ENCODE measurements around the gene HSPE1. TPM values are rescaled to one million over a fixed set of nuclear protein-coding genes. Genes with fewer than 3 reads are reported as not detected.
"Not testable (repeated sequence)": the region's sequence is repeated elsewhere in the genome, so short reads cannot be mapped to it uniquely, and the experiment has no call there.

The HSPE1 gene
- total RNA-seq (2022) (380 and 454 TPM in 2 replicates), Bru-seq, nascent RNA (percentile 98 among the genes with signal in this experiment), BruChase-seq, experiment 1, labeled RNA remaining after a 6-hour chase (percentile 100 among the genes with signal in this experiment), BruChase-seq, experiment 2, labeled RNA remaining after a 2-hour chase (percentile 99 among the genes with signal in this experiment)
- long read RNA-seq, transcript HSPE1-201 (4 exons, 950 nt) = major isoform, 1,159 of 1,221 reads
- long read RNA-seq, partial matches to known transcripts = 43 of 1,221 reads
- long read RNA-seq, other reads (novel, unspliced or antisense) = 13 of 1,221 reads

DNA sequence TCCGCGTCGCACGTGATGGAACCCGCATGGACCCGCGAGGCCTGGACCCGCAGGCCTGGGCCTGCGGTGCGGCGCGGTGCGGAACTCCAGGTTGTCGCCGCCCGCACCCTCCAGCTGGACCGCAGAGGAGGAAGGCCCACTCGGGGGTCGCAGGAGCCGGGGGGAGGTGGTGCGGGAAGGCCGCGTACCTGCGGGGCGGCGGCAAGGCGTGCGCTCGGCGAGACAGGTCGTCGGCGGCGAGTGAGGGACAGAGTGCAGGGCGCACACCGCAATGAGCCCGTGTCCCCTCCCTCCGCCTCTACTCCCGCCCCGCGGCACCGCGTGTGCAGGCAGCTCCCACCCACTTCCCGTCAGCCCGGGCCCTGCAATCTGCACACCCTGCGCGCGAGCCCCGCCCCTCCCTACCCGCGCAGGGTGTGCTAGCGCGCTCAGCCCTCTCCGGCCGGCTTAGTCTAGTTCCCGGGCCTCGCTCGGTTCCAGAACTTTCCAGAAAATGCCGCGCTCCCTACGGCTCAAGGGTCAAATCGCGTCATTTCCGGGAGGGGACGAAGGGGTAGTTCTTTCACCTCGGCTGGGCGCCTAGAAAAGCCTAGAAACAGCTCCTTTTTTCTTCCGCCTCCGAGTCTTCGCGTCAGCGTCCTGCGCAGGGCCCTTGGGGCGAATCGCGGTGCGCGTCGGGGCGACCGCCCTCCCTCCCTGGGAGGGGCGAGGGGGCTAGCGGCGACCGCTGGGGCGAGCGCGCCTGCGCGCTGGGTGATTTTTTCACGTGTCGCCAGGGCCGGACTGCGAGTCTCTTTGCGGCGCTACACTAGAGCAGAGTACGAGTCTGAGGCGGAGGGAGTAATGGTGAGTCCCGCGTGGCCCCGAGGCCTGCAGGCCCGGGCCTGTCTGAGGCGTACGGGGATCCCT, at the start of gene HSPE1, which contains the start of gene HSPD1:
Gene HSPE1, plus strand, starts transcription at position 786 of the 909 bp plus-strand sequence. Its CDS starts 58 bp downstream, at position 844.
Gene HSPD1, minus strand, starts transcription at position 247 of the 909 bp plus-strand sequence. CDS start 992 bp downstream, outside the sequence.
- H3K36me3 Mint-ChIP-seq (ENCODE audit: insufficient read depth, unreplicated experiment) = peaks cover 100% of the 10 kb centered on the region
- H3K9me3 Mint-ChIP-seq (ENCODE audit: low read depth, unreplicated experiment) = no peaks in the 10 kb centered on the region
- no peaks in the 10 kb centered on the region for H3K27me3 Mint-ChIP-seq (ENCODE audit: unreplicated experiment)
- H3K4me1 Mint-ChIP-seq (ENCODE audit: low read depth, unreplicated experiment) = peaks cover 17% of the 10 kb centered on the region
- TF ChIP-seq, protein P1, sequence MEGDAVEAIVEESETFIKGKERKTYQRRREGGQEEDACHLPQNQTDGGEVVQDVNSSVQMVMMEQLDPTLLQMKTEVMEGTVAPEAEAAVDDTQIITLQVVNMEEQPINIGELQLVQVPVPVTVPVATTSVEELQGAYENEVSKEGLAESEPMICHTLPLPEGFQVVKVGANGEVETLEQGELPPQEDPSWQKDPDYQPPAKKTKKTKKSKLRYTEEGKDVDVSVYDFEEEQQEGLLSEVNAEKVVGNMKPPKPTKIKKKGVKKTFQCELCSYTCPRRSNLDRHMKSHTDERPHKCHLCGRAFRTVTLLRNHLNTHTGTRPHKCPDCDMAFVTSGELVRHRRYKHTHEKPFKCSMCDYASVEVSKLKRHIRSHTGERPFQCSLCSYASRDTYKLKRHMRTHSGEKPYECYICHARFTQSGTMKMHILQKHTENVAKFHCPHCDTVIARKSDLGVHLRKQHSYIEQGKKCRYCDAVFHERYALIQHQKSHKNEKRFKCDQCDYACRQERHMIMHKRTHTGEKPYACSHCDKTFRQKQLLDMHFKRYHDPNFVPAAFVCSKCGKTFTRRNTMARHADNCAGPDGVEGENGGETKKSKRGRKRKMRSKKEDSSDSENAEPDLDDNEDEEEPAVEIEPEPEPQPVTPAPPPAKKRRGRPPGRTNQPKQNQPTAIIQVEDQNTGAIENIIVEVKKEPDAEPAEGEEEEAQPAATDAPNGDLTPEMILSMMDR (IDR thresholded peaks at IDR 0.05; ENCODE audit: unreplicated experiment) = no peak
- intact Hi-C loops (cut with micrococcal nuclease; ENCODE audit: unreplicated experiment) = loop anchor here (1.0 to 5.0 kb wide), 2 partner anchors 207 to 279 kb away; partner anchors contain the start of gene MARS2
- peak; percentile 98 for DNase-seq
- H3K27ac Mint-ChIP-seq (ENCODE audit: unreplicated experiment) = peak within 1 kb of the TSS; percentile 95
- CTCF ChIA-PET = interaction anchor here (0.7 to 1.3 kb wide), 8 partner anchors 13 to 282 kb away, joined by 3 to 12 read pairs (median 3); partner anchors contain the start of genes COQ10B, MARS2, MOB4 and SF3B1
- peak within 1 kb of the TSS; percentile 84 for H3K4me3 Mint-ChIP-seq (ENCODE audit: low read depth, unreplicated experiment)
- no TSS peak for BruUV-seq (replicated peaks)

- Mint-ChIP-seq H3K27me3 (ENCODE audit: unreplicated experiment) (no peaks in the 10 kb centered on the region), H3K4me1 (ENCODE audit: low read depth, unreplicated experiment) (peaks cover 9% of the 10 kb centered on the region), H3K36me3 (ENCODE audit: insufficient read depth, unreplicated experiment) (peaks cover 23% of the 10 kb centered on the region), H3K27ac (ENCODE audit: unreplicated experiment) (no peak overlapping the region), H3K4me3 (ENCODE audit: low read depth, unreplicated experiment) (no peak overlapping the region), H3K9me3 (ENCODE audit: low read depth, unreplicated experiment) (no peaks in the 10 kb centered on the region)
- CTCF ChIA-PET = no interaction called here
- TF ChIP-seq, protein P1 (IDR thresholded peaks at IDR 0.05; ENCODE audit: unreplicated experiment) = no peak
- intact Hi-C loops (cut with micrococcal nuclease; ENCODE audit: unreplicated experiment) = no loop called here
- DNase-seq = no peak
- BruUV-seq (replicated peaks) = no TSS peak
Measured at GRCh38 chr2:197450465-197450864, 49.7 kb upstream of the HSPE1 start.

DNA sequence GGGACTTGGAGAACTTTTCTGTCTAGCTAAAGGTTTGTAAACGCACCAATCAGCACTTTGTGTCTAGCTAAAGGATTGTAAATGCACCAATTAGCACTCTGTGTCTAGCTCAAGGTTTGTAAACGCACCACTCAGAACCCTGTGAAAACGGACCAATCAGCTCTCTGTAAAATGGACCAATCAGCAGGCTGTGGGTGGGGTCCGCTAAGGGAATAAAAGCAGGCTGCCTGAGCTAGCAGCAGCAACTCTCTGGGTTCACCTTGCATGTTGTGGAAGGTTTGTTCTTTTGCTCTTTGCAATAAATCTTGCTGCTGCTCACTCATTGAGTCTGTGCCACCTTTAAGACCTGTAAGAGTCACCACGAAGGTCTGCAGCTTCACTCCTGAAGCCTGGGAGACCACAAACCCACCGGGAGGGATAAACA, 49.2 kb upstream of the HSPE1 start:
- DNase-seq, CTCF ChIA-PET: not testable (repeated sequence)

GRCh38 chr2:197452754-197453122, 47.4 kb upstream of the HSPE1 start:
- Mint-ChIP-seq H3K27me3 (ENCODE audit: unreplicated experiment) (no peaks in the 10 kb centered on the region), H3K36me3 (ENCODE audit: insufficient read depth, unreplicated experiment) (peaks cover 23% of the 10 kb centered on the region), H3K4me3 (ENCODE audit: low read depth, unreplicated experiment) (peak overlapping the region; percentile 95), H3K4me1 (ENCODE audit: low read depth, unreplicated experiment) (peaks cover 9% of the 10 kb centered on the region), H3K27ac (ENCODE audit: unreplicated experiment) (peak overlapping the region; percentile 97), H3K9me3 (ENCODE audit: low read depth, unreplicated experiment) (no peaks in the 10 kb centered on the region)
- BruUV-seq (replicated peaks) = no TSS peak
- TF ChIP-seq, protein P1 (IDR thresholded peaks at IDR 0.05; ENCODE audit: unreplicated experiment) = no peak
- intact Hi-C loops (cut with micrococcal nuclease; ENCODE audit: unreplicated experiment) = no loop called here
- CTCF ChIA-PET = interaction anchor here (0.7 to 1.7 kb wide), 4 partner anchors 13 to 1475 kb away, joined by 3 to 8 read pairs (median 4); partner anchors contain the start of genes HSPD1, HSPE1 and SF3B1
- no peak for DNase-seq

More for the DNA sequence above, 49.2 kb upstream of the HSPE1 start:
- H3K4me3 Mint-ChIP-seq (ENCODE audit: low read depth, unreplicated experiment); H3K4me1 Mint-ChIP-seq (ENCODE audit: low read depth, unreplicated experiment); H3K27me3 Mint-ChIP-seq (ENCODE audit: unreplicated experiment); H3K9me3 Mint-ChIP-seq (ENCODE audit: low read depth, unreplicated experiment); H3K27ac Mint-ChIP-seq (ENCODE audit: unreplicated experiment); BruUV-seq (replicated peaks); intact Hi-C loops (cut with micrococcal nuclease; ENCODE audit: unreplicated experiment): not testable (repeated sequence)
- H3K36me3 Mint-ChIP-seq (ENCODE audit: insufficient read depth, unreplicated experiment) = peaks cover 23% of the 10 kb centered on the region

All from Calu3 (cell line).